BJ (cell line): Measurements from ENCODE around the gene STXBP6. TPM values are rescaled to one million over a fixed set of nuclear protein-coding genes. Genes with fewer than 3 reads are reported as not detected.
"Not testable (repeated sequence)": the region's sequence is repeated elsewhere in the genome, so short reads cannot be mapped to it uniquely, and the experiment has no call there.

ENCODE experiments used
- CTCF ChIA-PET: fragments of 350-600 bp; formaldehyde crosslinking; extraction: SDS; loops from one replicate; lab custom pipeline; 2021; ENCODE audit warnings: antibody characterized with exemption, inconsistent platforms; lab: Yijun Ruan, JAX
- POLR2A ChIA-PET: fragments of 300-600 bp; sonication (Branson Sonifier 250); formaldehyde crosslinking; extraction: SDS; loops from one replicate; lab custom pipeline; 2021; ENCODE audit warnings: antibody characterized with exemption; lab: Charles Lee
- DNase-seq: peaks from one replicate; pipeline ENCODE4 v3.0.0-alpha.2; 2011; ENCODE audit warnings: low read depth
- H3K27me3 ChIP-seq: 2 replicates; pipeline ENCODE4 v1.6.0; 2011; ENCODE audit warnings: low read length; ENCODE audit not compliant: control insufficient read depth, insufficient read depth
- H3K36me3 ChIP-seq: 2 replicates; pipeline ENCODE4 v1.5.1; 2011; ENCODE audit warnings: low read length; ENCODE audit not compliant: control insufficient read depth, insufficient read depth
- H3K4me3 ChIP-seq: 2 replicates; pipeline ENCODE4 v1.5.1; 2011; ENCODE audit warnings: low read depth, mild to moderate bottlenecking, control low read depth, low read length
- polyA plus RNA-seq: library from polyadenylated mRNA; depleted of rRNA; stranded (reverse); fragments of >200 nt; gene quantifications from 2 replicates; pipeline ENCODE4 v1.2.3, GENCODE V29; 2011
- TF ChIP-seq, protein P1 (sequence below): IDR thresholded peaks from 2 replicates; pipeline ENCODE4 v1.5.1; 2011; ENCODE audit warnings: low read depth, mild to moderate bottlenecking, control low read depth, inconsistent platforms, low read length, moderate library complexity; ENCODE audit not compliant: insufficient read depth

The STXBP6 gene
- polyA plus RNA-seq, 1 experiment, result 12.1 TPM

- TF ChIP-seq, protein P1, sequence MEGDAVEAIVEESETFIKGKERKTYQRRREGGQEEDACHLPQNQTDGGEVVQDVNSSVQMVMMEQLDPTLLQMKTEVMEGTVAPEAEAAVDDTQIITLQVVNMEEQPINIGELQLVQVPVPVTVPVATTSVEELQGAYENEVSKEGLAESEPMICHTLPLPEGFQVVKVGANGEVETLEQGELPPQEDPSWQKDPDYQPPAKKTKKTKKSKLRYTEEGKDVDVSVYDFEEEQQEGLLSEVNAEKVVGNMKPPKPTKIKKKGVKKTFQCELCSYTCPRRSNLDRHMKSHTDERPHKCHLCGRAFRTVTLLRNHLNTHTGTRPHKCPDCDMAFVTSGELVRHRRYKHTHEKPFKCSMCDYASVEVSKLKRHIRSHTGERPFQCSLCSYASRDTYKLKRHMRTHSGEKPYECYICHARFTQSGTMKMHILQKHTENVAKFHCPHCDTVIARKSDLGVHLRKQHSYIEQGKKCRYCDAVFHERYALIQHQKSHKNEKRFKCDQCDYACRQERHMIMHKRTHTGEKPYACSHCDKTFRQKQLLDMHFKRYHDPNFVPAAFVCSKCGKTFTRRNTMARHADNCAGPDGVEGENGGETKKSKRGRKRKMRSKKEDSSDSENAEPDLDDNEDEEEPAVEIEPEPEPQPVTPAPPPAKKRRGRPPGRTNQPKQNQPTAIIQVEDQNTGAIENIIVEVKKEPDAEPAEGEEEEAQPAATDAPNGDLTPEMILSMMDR, result no peak
- ChIA-PET POLR2A (no interaction called here), CTCF (interaction anchor here (1.0 to 3.1 kb wide), 4 partner anchors 9 to 33 kb away, joined by 3 to 9 read pairs (median 4); no protein-coding TSS in a partner anchor)
These were observed 108.2 kb downstream of the STXBP6 start for GRCh38 chr14:24941719-24942118.

GRCh38 chr14:24940213-24940783, 109.6 kb downstream of the STXBP6 start:
- Histone ChIP-seq H3K4me3 (no peak overlapping the region), H3K27me3 (no peaks in the 10 kb centered on the region), H3K36me3 (no peaks in the 10 kb centered on the region)
- DNase-seq, result no peak
- POLR2A ChIA-PET, result no interaction called here
- CTCF ChIA-PET, result no interaction called here
- TF ChIP-seq, protein P1, result no peak

More at GRCh38 chr14:24941719-24942118, 108.2 kb downstream of the STXBP6 start:
- no peaks in the 10 kb centered on the region for H3K27me3 ChIP-seq
- no peak overlapping the region for H3K4me3 ChIP-seq
- DNase-seq, result no peak
- H3K36me3 ChIP-seq, result no peaks in the 10 kb centered on the region

DNA sequence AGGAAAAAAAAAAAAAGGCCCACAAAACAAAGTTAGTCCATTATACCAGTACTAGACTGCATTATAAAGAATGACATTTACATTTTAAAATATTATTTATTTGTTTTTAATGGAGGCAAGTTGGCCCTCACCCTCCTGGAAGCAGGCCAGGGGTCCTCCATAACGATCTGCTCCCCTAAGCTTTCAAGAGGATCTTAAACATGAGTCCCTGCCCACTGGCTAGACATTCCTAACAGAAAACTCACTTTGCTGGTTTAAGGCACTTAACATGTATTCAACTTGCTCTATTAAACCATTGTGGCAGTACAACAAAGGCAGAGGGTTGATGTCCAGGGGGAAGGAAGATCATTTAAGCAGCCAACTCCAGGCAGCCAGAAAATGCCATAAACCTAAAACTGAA, 111.4 kb downstream of the STXBP6 start:
- DNase-seq, result no peak

DNA sequence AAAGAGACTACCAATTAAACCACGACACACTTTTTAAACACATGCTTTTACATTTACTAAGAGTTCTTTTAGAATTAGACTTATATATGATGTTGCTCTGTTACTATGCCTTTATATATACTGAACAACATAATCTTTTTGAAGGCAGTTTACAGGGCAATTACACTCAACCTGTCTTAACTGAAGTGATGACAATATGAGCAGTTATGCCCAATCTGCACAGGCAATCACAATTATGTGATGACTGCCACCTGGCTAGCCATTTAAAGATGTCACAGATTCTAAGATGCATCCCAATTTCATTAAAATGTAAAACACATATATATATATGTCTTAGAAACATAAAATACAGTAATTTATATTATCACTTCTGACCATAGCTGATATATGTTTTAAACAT, 112.6 kb downstream of the STXBP6 start:
- ChIA-PET CTCF (interaction anchor here (1.6 kb wide), 1 partner anchor 8 kb away, joined by 4 read pairs; no protein-coding TSS in a partner anchor), POLR2A (no interaction called here)
- H3K36me3 ChIP-seq, result no peaks in the 10 kb centered on the region
- H3K4me3 ChIP-seq, result no peak overlapping the region
- no peak for DNase-seq
- H3K27me3 ChIP-seq, result no peaks in the 10 kb centered on the region
- TF ChIP-seq, protein P1, result no peak

More for the DNA sequence above, 111.4 kb downstream of the STXBP6 start:
- Histone ChIP-seq H3K27me3 (no peaks in the 10 kb centered on the region), H3K4me3 (no peak overlapping the region), H3K36me3 (no peaks in the 10 kb centered on the region)
- TF ChIP-seq, protein P1, result no peak
- CTCF ChIA-PET, result interaction anchor here (1.6 kb wide), 1 partner anchor 10 kb away, joined by 4 read pairs; no protein-coding TSS in a partner anchor
- POLR2A ChIA-PET, result no interaction called here

DNA sequence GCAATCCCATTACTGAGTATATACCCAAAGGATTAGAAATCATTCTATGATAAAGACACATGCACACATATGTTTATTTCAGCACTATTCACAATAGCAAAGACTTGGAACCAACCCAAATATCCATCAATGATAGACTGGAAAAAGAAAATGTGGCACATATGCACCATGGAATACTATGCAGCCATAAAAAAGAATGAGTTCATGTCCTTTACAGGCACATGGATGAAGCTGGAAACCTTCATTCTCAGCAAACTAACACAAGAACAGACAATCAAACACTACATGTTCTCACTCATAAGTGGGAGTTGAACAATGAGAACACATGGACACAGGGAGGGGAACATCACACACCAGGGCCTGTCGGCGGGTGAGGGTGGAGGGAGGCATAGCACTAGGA, 113.2 kb downstream of the STXBP6 start:
- not testable (repeated sequence) for H3K27me3 ChIP-seq

DNA sequence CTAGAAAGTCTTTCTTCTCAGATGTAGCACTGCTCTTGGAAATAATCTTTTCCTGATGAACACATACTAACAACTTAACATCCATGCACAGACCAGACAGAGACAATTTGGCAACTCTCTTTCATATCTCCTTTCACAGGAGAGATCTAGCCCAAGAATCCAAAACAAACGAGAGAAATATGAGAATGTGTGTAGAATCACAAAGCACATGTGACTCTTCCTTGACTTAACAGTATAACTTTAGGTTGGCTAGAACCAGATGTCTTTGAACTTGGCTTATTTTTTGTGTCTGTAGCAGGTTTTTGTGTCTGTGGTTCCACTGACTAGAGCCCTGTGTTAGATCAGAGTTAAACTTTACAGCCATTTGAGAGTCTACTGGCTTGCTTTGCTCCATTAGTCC, 114.2 kb downstream of the STXBP6 start:
- Histone ChIP-seq H3K36me3 (no peaks in the 10 kb centered on the region), H3K27me3 (no peaks in the 10 kb centered on the region), H3K4me3 (no peak overlapping the region)
- ChIA-PET POLR2A (no interaction called here), CTCF (no interaction called here)
- TF ChIP-seq, protein P1, result no peak
- no peak for DNase-seq

More for the DNA sequence above, 113.2 kb downstream of the STXBP6 start:
- H3K4me3 ChIP-seq, DNase-seq, POLR2A ChIA-PET, CTCF ChIA-PET, H3K36me3 ChIP-seq: not testable (repeated sequence)
